Pons (tissue), 1 donor: ENCODE measurements around the gene GNG12.
A peak's percentile ranks its signal among the peaks of the same experiment; 100 is the strongest.
"Not testable (repeated sequence)": the region's sequence is repeated elsewhere in the genome, so short reads cannot be mapped to it uniquely, and the experiment has no call there.

Experiments used
- DNase-seq: peaks from one replicate; pipeline ENCODE4 v3.0.0-alpha.2; 2016; ENCODE audit warnings: low spot score

GNG12 gene

GRCh38 chr1:67680486-67680885 lies 152.8 kb downstream of the GNG12 start:
- no peak for DNase-seq

- DNase-seq: no peak
These were observed 153.6 kb downstream of the GNG12 start for GRCh38 chr1:67679691-67680090.

GRCh38 chr1:67677930-67678329 lies 155.3 kb downstream of the GNG12 start:
- no peak for DNase-seq

GRCh38 chr1:67677408-67677807 lies 155.9 kb downstream of the GNG12 start:
- no peak for DNase-seq

GRCh38 chr1:67676946-67677345 lies 156.3 kb downstream of the GNG12 start:
- no peak for DNase-seq

- no peak for DNase-seq
These were observed 157.0 kb downstream of the GNG12 start for GRCh38 chr1:67676287-67676686.

GRCh38 chr1:67675800-67676199 lies 157.5 kb downstream of the GNG12 start:
- DNase-seq: no peak

- DNase-seq: peak; percentile 12
These were observed 158.8 kb downstream of the GNG12 start for GRCh38 chr1:67674260-67675011.

- no peak for DNase-seq
These were observed 159.6 kb downstream of the GNG12 start for GRCh38 chr1:67673468-67674201.

- no peak for DNase-seq
These were observed 160.9 kb downstream of the GNG12 start for GRCh38 chr1:67672260-67672803.

GRCh38 chr1:67668660-67669059 lies 164.6 kb downstream of the GNG12 start:
- no peak for DNase-seq

- DNase-seq: no peak
These were observed 166.6 kb downstream of the GNG12 start for GRCh38 chr1:67666636-67667035.

GRCh38 chr1:67665307-67665706 lies 168.0 kb downstream of the GNG12 start:
- DNase-seq: not testable (repeated sequence)

- DNase-seq: no peak
These were observed 169.2 kb downstream of the GNG12 start for GRCh38 chr1:67664048-67664447.

GRCh38 chr1:67662884-67663283 lies 170.4 kb downstream of the GNG12 start:
- no peak for DNase-seq

- no peak for DNase-seq
These were observed 174.0 kb downstream of the GNG12 start for GRCh38 chr1:67659229-67659628.

- not testable (repeated sequence) for DNase-seq
These were observed 176.1 kb downstream of the GNG12 start for GRCh38 chr1:67657152-67657551.

GRCh38 chr1:67655581-67655980 lies 177.7 kb downstream of the GNG12 start:
- DNase-seq: no peak

- DNase-seq: no peak
These were observed 180.0 kb downstream of the GNG12 start for GRCh38 chr1:67653304-67653703.

- DNase-seq: no peak
These were observed 180.5 kb downstream of the GNG12 start for GRCh38 chr1:67652800-67653199.
